Activated T-helper 1 cell treated with Interleukin-2 at 50 U/mL for 16 hours (primary cell): ENCODE measurements around the gene ZNF486.
A peak's percentile ranks its signal among the peaks of the same experiment; 100 is the strongest.
"Not testable (repeated sequence)": the region's sequence is repeated elsewhere in the genome, so short reads cannot be mapped to it uniquely, and the experiment has no call there.

Experiments
- DNase-seq: peaks from one replicate; pipeline ENCODE4 v3.0.0-alpha.2; 2020; ENCODE audit warnings: low read depth

ZNF486 gene

DNA sequence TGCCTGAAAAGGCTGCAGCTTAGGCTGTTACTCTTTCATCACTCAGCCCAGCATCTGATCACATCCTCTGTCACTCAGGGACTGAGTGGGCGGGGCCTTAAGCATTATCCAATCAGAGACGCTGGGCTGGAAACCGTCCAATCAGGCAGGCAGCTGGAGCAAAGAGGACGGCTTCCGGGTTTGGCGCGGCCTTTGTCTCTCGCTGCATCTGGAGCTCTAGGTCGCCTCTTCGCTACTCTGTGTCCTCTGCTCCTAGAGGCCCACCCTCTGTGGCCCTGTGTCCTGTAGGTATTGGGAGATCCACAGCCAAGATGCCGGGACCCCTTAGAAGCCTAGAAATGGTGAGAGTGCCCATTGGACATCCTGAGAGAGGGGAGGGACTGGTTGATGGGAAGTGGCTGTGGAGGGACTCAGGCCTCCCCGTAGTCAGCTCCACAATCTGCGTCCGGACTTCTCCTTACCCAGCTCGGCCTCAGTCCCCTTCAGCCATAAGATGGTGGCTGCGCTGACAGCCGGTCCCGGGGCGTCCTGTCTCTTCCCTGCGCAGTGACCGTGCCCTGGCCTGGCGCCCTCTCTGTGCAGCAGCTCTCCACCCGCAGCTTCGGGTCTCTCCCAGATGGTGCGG, at the start of gene ZNF486:
Gene ZNF486 (plus strand): TSS at position 195 of the 625 bp plus-strand sequence. CDS start 117 bp downstream, at position 312.
- peak; percentile 82 for DNase-seq

DNA sequence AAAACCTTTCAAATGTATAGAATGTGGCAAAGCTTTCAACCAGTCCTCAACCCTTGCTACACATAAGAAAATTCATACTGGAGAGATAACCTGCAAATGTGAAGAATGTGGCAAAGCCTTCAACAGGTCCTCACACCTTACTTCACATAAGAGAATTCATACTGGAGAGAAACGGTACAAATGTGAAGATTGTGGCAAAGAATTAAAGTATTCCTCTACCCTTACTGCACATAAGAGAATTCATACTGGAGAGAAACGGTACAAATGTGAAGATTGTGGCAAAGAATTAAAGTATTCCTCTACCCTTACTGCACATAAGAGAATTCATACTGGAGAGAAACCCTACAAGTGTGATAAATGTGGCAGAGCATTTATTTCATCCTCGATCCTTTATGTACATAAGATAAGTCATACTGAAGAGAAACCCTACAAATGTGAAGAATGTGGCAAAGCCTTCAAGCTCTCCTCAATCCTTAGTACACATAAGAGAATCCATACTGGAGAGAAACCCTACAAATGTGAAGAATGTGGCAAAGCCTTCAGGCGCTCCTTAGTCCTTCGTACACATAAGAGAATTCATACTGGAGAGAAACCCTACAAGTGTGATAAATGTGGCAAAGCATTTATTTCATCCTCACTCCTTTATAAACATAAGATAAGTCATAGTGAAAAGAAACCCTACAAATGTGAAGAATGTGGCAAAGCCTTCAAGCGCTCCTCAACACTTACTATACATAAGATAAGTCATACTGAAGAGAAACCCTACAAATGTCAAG, 48.8 kb upstream of the ZNF486 start:
- not testable (repeated sequence) for DNase-seq

DNA sequence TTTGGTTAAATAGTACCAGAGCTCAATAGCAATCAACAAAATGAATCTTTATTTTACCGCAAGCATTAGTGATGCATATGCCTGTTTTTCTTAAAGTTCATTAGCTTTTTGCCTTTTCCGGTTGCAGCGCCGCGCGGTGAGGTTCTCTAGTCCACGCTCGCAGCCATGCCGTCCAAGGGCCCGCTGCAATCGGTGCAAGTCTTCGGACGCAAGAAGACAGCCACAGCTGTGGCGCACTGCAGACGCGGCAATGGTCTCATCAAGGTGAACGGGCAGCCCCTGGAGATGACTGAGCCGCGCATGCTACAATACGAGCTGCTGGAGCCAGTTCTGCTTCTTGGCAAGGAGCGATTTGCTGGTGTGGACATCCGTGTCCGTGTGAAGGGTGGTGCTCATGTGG, 42.1 kb upstream of the ZNF486 start:
- no peak for DNase-seq

DNA sequence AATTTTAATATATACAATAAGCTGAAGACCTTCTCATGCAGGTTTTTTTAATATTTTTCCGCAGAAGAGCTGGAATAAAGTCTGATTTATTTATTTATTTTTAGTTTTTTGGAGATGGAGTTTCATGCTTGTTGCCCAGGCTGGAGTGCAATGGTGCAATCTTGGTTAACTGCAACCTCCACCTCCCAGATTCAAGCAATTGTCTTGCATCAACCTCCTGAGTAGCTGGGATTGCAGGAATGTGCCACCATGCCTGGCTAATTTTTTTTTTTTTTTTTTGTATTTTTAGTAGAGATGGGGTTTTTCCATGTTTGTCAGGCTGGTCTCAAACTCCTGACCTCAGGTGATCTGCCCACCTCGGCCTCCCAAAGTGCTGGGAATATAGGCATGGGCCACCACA, 34.1 kb upstream of the ZNF486 start:
- DNase-seq, result not testable (repeated sequence)

DNA sequence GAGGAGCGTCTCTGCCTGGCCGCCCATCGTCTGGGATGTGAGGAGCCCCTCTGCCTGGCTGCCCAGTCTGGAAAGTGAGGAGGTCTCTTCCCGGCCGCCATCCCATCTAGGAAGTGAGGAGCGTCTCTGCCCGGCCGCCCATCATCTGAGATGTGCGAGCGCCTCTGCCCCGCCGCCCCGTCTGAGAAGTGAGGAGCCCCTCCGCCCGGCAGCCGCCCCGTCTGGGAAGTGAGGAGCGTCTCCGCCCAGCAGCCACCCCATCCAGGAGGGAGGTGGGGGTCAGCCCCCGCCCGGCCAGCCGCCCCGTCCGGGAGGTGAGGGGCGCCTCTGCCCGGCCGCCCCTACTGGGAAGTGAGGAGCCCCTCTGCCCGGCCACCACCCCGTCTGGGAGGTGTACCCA, 29.3 kb upstream of the ZNF486 start:
- DNase-seq, result not testable (repeated sequence)

DNA sequence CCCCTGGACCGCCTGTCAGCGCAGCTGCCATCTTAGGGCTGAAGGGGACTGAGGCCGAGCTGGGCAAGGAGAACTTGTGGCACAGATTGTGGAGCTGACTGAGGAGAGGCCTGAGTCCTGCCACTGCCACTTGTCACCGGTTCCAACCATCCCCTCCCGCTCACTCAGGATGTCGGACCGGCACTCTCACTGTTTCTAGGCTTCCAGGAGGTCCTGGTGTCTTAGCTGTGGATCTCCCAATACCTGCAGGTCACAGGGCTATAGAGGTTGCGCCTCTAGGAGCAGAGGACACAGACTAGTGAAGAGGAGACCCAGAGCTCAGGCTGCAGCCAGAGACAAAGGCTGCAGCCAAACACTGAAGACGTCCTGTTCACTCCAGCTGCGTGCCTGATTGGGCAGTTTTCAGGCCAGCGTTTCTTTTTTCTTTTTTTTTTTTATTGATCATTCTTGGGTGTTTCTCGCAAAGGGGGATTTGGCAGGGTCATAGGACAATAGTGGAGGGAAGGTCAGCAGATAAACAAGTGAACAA, 15.3 kb upstream of the ZNF486 start:
- no peak for DNase-seq

DNA sequence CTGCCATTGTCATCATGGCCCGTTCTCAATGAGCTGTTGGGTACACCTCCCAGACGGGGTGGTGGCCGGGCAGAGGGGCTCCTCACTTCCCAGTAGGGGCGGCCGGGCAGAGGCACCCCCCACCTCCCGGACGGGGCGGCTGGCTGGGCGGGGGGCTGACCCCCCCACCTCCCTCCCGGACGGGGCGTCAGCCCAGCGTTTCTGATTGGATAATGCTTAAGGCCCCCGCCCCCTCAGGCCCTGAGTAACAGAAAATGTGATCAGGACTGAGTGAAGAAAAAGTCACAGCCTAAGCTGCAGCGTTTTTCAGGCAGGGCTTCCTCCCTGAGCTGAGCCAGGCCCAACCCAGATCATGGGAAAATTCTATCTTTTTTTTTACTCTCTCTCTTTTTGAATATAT, 14.5 kb upstream of the ZNF486 start:
- not testable (repeated sequence) for DNase-seq

DNA sequence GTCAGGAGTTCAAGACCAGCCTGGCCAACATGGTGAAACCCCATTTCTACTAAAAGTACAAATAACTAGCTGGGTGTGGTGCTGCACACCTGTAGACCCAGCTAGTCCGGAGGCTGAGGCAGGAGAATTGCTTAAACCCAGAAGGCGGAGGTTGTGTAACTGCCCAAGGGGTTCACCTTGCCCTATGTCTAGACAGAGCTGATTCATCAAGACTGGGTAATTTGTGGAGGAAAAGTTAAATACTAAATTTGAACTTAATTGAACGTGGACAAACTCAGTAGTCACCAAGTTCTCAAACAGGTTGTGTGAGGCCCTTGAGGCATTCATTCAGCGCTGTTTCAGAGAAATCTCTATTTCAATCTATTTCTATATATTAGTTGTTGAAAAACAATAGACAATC, 13.7 kb upstream of the ZNF486 start:
- DNase-seq, result no peak

DNA sequence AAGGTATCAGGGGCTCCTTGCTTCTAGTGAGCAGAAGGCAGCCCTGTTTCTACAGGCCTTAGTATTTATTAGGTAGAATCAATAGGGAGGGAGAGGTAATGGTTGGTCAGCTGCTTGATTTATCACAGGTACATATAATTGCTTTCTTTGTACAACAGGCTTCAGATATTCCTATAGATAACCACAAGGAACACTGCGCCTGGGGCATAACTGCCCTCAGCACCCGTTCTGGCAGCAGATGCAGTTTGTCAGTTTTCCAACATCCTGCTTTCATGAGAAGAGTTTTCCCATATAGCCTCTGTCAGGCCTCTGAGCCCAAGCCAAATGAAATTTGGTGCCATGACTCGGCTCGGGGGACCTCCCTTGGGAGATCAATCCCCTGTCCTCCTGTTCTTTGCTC, 12.4 kb upstream of the ZNF486 start:
- DNase-seq, result no peak

DNA sequence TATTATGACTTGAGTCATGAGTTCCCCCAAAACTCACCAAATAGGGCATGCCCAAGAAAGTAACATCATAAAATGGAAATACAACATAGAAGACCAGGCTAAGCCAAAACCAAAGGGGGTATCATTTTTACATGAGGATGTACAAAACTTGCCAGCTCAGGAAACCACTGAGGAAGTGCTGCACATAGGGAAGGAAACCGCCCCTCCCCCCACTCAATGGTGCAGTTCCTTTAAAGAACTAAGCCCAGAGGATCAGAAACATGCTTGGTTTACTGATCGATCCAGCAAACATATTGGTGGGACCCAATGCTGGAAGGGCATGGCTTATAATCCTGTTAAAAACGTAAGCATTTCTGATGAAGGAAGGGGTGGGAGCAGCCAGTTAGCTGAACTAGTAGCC, 4.2 kb upstream of the ZNF486 start:
- DNase-seq, result no peak

DNA sequence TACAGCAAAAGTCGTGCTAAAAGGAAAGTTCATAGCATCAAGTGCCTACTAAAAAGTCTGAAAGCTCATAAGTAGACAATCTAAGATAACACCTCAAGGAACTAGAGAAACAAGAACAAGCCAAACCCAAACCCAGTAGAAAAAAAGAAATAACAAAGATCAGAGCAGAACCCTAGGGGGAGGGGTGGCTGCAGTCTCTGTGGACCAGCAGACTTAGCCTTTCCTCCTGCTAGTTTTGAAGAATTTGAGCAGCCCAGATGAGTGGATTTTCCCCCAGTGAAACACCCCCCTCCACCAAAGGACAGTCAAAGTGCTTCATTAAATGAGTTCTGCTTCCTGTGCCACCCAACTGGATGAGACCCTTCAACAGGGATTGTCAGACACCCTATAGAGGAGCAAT, 2.6 kb upstream of the ZNF486 start:
- DNase-seq, result no peak

DNA sequence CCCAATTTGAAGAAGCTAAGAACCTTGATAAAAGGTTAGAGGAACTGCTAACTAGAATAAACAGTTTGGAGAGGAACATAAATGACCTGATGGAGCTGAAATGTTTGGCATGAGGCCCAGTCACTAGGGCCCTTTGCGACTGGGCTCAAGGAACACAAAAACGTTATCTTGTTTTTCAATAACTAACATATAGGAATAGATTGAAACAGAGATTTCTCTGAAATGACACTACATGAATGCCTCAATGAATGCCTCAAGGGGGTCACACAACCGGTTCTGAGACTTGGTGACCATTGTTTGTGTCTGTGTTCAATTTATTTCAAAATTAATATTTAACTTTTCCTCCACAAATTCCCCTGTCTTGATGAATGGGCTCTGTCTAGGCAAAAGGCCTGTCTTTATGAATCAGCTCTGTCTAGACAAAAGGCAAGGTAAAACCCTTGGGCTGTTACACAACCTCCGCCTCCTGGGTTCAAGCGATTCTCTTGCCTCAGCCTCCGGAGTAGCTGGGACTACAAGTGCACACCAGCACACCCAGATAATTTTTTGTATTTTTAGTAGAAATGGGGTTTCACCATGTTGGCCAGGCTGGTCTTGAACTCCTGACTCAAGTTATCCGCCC, 932 bp upstream of the ZNF486 start:
- no peak for DNase-seq

DNA sequence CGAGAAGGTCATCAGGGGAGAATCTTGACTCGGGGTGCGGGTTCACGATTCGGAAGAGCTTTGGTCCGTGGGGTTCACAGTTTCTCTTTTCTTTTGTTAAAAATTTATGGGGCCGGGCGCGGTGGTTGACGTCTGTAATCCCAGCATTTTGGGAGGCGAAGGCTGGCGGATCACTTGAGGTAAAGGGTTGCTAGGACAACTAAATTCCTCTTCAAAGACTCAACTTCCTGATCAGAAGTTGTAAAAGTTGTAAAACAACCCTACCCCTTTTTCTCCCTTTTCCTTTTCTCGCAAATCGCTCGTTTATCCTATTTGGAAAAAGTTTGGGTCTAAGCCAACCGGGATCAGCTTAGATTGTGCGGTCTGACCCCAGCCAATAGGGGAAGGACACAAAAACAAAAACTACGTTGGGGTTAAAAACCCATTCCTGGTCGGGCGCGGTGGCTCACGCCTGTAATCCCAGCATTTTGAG, 673 bp downstream of the ZNF486 start:
- no peak for DNase-seq

DNA sequence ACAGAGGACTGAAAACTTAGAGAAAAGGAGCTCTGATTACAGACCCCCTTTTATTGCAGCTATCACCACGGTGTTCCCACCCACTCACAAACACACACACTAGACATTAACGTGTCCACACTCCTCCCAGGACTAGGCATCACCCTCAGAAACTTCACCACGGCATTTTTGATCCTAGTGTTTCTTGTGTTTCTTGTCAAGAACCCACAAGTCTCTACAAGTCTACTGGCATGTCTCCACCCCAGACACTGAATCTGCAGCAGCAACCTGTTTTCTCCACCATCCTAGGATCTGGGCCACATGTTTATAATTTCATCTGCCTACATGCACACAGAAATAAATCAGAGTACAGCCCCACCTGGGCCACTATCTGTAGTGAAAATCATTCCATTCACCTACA, 4.3 kb downstream of the ZNF486 start:
- no peak for DNase-seq

DNA sequence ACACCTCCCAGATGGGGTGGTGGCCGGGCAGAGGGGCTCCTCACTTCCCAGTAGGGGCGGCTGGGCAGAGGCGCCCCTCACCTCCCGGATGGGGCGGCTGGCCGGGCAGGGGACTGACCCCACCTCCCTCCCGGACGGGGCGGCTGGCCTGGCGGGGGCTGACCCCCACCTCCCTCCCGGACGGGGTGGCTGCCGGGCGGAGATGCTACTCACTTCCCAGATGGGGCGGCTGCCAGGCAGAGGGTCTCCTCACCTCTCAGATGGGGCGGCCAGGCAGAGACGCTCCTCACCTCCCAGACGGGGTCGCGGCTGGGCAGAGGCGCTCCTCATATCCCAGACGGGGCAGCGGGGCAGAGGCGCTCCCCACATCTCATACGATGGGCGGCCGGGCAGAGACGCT, 8.8 kb downstream of the ZNF486 start:
- DNase-seq, result not testable (repeated sequence)

DNA sequence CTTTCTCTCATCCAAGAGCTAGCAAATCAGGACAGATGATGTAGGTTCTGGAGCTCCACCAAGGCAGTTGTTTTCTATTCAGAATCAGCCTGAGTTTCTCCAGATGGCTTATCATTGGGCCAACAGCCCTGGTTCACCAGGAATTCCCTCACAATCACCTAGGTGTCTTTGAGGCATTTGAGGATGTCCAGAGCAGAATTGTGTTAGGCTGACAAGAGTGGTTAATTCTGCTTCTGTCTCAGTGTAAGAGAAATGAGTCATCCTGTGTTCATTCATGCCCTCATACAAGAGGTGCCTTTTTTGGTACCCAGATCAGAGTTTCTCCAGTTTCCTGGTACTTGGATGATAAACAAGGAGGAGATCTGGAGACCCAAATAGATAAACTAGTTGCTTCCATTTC, 12.9 kb downstream of the ZNF486 start:
- not testable (repeated sequence) for DNase-seq

DNA sequence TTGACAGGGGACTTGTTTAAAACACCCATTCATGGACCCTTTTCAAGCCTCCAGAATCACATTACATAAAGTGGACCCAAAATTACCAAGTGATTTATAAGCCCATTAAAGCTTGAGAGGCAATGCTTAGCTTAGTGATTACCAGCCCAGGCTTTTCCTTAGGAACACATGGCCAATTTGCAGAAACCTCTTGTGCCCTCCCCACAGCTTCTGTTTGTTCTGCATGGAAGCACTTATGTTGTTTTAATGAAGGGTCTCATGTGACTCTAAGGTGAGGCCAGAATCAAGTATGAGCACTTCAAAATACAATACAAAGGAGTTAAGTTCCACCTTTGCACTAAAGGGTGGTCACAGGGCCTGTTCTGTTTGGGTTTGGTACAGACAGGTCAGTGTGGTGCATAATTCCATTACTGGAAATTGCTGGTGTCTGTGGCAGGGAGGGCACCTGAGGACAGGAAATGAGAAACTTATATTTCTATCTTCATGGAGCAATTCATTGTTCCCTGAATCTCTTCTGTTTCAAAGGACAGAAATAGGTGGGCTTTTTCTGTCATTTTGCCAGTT, 15.3 kb downstream of the ZNF486 start:
- DNase-seq, result no peak

DNA sequence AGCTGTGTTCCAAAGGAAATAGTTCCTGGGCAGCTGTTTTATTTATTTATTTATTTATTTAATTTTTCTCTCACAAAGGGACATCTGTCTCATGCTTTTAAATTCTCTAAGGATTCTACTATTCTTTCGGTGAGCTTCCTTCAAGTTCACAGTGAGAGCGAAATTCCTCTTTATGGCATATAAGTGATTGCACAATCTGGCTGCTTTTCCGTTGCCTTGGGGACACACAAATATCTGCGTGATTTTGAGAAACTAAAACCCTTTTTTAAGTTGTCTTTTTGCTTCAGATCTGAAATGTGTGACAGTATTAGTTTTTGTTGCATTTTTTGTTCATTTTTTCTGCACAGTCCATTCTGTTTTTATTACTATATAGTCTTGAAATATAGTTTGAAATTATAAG, 19.2 kb downstream of the ZNF486 start:
- no peak for DNase-seq

DNA sequence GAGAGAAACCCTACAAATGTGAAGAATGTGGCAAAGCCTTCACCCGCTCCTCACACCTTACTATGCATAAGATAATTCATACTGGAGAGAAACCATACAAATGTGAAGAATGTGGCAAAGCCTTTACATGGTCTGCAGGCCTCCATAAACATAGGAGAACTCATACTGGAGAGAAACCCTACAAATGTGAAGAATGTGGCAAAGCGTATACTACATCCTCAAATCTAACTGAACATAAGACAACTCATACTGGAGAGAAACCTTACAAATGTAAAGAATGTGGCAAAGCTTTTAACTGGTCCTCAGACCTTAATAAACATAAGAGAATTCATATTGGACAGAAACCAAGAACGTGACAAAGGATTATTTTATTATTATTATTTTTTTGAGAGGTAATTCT, 30.7 kb downstream of the ZNF486 start:
- DNase-seq, result no peak

DNA sequence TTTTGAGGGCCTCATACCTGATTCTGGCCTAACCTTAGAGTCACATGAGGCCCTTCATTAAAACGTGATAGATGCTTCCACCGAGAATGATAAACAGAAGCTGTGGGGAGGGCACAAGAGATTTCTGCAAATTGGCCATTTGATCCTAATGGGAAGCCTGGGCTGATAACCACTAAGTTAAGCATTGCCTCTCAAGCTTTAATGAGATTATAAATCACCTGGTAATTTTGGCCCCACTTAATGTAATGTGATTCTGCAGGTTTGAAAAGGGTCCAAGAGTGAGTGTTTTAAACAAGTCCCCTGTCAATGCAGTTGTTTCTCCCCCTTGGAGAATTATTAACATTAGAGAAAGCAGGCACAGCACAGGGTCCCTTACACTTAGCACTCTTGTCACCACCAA, 42.0 kb downstream of the ZNF486 start:
- no peak for DNase-seq

DNA sequence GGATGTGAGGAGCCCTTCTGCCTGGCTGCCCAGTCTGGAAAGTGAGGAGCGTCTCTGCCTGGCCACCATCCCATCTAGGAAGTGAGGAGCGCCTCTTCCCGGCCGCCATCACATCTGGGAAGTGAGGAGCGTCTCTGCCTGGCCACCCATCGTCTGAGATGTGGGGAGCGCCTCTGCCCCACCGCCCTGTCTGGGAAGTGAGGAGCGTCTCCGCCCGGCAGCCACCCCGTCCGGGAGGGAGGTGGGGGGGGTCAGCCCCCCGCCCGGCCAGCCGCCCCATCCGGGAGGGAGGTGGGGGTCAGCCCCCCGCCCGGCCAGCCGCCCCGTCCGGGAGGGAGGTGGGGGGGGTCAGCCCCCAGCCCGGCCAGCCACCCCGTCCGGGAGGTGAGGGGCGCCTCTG, 47.4 kb downstream of the ZNF486 start:
- DNase-seq, result not testable (repeated sequence)

DNA sequence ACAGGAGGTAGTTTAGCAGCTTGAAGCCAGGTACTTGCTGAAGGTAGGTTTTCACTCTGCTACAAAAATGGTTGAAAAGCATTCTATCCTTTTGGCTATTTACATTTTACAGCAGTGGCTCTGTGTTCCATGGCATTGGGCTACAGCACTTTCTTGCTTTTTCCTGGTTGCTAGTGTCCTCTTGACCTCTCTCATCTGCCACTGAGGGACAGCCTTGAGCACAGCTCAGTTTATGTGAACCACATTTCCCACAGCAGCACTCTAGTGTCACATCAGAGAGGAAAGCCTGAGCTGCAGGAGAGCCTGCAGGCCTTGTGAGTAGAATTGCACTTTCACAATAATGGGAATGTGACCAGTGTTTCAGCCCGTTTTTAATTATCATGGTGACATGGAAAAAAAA, 54.6 kb downstream of the ZNF486 start:
- DNase-seq, result not testable (repeated sequence)

DNA sequence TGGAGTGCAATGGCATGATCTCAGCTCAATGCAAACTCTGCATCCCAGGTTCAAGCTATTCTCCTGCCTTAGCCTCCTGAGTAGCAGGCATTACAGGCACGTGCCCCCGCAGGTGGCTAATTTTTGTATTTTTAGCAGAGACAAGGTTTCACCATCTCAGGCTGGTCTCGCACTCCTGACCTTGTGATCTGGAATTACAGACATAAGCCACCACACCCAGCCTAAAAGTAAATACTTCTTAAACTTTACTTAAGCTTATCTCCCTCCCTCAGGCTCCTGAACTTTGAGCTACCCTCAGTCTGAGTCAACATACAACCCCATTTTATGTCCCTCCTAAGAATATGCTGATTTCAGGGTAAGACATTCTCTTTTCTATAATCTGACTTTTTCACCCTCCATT, 66.1 kb downstream of the ZNF486 start:
- DNase-seq, result no peak
